Stimulated activated CD8-positive, alpha-beta memory T cell treated with anti-CD3 and anti-CD28 coated beads, Interleukin-15, amount 100 ng/mL, for 24 hours (primary cell): Measurements from ENCODE around the gene EPOP.
"Not testable (repeated sequence)": the region's sequence is repeated elsewhere in the genome, so short reads cannot be mapped to it uniquely, and the experiment has no call there.

Experiments
- DNase-seq: peaks from one replicate; pipeline ENCODE4 v3.0.0-alpha.2; 2020; ENCODE audit warnings: low read depth

Gene EPOP

GRCh38 chr17:38637951-38638350 is 36.8 kb downstream of the EPOP start:
- no peak for DNase-seq

- DNase-seq: no peak
Observed at GRCh38 chr17:38636054-38636453, 38.7 kb downstream of the EPOP start.

- DNase-seq: no peak
Observed at GRCh38 chr17:38632334-38632733, 42.4 kb downstream of the EPOP start.

- DNase-seq: no peak
Observed at GRCh38 chr17:38628441-38628840, 46.3 kb downstream of the EPOP start.

- DNase-seq: no peak
Observed at GRCh38 chr17:38627957-38628356, 46.8 kb downstream of the EPOP start.

GRCh38 chr17:38626606-38627226 is 48.0 kb downstream of the EPOP start:
- not testable (repeated sequence) for DNase-seq

- no peak for DNase-seq
Observed at GRCh38 chr17:38625482-38625881, 49.3 kb downstream of the EPOP start.

GRCh38 chr17:38624782-38625355 is 49.9 kb downstream of the EPOP start:
- DNase-seq: not testable (repeated sequence)
